HG03354 (cell line): ENCODE results near the gene SHMT2.
"Not testable (repeated sequence)": the region's sequence is repeated elsewhere in the genome, so short reads cannot be mapped to it uniquely, and the experiment has no call there.

Experiments used
- ATAC-seq: cut with Tn5 transposase; IDR thresholded peaks from one replicate; pipeline ENCODE4 v1.9.1; 2021; ENCODE audit warnings: mild to moderate bottlenecking; ENCODE audit not compliant: unreplicated experiment, poor library complexity, severe bottlenecking

SHMT2 gene

GRCh38 chr12:57254506-57255280 lies 25.2 kb downstream of the SHMT2 start:
- ATAC-seq = no peak

GRCh38 chr12:57255916-57256315 lies 26.4 kb downstream of the SHMT2 start:
- ATAC-seq = no peak

GRCh38 chr12:57258977-57259970 lies 29.8 kb downstream of the SHMT2 start:
- ATAC-seq = no peak

GRCh38 chr12:57260366-57260765 lies 30.9 kb downstream of the SHMT2 start:
- no peak for ATAC-seq

DNA sequence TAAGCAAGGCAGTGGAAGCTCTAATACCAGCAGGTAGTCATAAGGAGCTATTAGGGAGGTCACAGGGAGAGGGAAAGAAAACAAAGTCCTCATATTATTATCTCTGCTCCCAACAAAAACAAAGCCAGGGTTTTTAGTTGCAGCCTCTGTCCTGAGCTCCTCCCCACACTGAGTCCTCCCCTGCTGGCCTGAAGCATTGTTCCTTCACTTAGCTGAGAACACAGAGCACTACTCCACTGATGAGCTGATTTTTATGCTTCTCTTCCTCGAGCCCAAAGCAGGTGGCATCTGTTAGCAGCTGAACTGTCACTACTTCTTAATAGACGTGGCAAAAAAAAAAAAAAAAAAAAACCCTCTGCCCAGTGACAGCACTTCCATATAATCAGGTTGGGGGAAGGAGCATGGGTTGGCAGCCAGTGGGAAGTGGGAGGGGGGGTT lies 31.9 kb downstream of the SHMT2 start:
- no peak for ATAC-seq

DNA sequence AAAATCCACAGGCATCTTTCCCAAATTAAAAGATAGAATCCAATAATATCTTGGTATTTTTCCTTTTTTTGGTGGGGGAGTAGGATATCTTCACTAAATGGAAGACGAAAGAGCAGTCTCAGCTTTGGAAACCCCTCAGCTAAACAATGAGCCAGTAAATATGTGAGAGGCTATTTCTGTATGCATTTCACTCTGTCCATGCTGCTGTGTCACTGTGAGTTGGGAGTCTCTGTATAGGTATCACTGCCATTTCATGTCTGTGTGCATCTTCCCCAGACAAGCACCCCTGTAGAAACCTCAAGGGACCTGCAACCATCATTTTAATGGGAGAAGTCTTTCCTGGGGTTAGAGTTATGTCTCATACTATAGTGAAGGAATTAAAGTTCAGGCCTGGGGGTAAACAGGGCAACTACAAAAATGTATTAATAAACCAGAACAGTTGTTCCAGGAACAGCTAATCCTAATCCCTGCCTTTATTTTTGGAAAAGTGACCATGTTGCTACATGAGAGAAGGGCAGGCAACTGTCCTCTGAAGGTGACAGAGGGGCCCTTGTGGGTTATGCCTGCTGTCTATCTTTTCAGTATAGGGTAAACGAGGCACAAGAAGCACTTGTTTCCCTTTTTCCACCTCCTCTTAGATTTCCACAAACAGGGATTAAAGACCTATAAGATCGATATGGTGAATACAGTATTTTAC lies 32.8 kb downstream of the SHMT2 start:
- ATAC-seq = no peak

DNA sequence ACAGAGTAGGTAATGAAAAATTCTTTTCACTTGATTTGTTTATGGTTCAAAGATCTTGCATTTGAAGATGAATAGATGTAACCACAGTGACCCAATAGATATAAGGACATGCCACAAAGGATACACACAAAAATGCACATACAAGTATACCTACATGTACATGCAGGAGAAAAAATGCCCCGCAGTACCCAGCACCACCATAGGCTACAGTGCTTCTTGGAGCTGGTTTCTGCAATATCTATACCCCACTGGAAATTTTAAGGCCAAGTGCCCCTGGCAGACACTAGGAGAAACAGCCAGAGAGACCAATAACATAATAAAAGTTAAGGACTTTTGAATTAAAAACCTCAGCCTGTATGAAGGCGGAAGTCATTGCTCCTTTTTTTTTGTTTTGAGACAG lies 33.6 kb downstream of the SHMT2 start:
- no peak for ATAC-seq

DNA sequence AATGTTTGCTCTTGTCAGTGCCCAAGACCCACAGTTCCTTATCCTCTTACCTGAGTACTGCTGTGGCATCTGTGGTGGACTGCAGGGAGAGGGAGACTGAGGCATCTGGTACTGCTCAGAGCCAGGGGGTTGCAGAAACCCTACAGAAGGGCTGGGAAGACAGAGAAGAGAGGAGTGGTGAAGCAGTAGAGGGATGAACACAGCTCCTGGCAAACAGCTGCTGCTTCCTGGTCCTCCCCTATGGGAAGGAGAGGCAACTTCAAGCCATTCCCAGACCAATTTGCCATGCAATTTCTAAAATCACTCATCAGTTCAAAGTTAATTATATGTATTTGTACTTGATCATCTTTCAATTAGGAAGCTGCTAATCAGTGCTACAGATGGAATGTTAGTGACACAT lies 37.2 kb downstream of the SHMT2 start:
- ATAC-seq = no peak

- ATAC-seq = no peak
These were observed 38.8 kb downstream of the SHMT2 start for GRCh38 chr12:57268264-57268663.

DNA sequence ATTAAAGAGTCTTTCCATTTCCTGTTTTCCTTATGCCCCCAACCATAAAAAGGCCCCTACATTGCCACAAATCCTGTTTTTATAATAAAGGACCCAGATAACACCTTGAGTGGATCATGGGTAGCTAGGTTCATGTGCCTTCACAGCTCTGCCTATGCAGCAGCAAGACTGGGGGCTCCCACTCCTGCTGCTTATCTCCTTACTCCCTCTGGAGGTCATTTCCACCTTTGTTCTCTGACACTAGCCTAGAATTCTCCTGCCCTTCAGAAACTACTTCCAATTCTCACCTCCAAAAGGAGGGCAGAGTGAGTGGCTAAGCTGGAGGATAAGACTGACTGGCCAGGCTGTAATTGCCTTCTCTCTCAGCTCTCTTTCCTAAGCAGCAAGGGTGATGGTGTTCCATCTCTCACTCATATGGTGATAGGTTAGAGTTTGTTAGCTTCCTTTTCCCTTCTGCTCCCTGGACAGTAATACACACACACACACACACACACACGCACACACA lies 41.5 kb downstream of the SHMT2 start:
- ATAC-seq = no peak

DNA sequence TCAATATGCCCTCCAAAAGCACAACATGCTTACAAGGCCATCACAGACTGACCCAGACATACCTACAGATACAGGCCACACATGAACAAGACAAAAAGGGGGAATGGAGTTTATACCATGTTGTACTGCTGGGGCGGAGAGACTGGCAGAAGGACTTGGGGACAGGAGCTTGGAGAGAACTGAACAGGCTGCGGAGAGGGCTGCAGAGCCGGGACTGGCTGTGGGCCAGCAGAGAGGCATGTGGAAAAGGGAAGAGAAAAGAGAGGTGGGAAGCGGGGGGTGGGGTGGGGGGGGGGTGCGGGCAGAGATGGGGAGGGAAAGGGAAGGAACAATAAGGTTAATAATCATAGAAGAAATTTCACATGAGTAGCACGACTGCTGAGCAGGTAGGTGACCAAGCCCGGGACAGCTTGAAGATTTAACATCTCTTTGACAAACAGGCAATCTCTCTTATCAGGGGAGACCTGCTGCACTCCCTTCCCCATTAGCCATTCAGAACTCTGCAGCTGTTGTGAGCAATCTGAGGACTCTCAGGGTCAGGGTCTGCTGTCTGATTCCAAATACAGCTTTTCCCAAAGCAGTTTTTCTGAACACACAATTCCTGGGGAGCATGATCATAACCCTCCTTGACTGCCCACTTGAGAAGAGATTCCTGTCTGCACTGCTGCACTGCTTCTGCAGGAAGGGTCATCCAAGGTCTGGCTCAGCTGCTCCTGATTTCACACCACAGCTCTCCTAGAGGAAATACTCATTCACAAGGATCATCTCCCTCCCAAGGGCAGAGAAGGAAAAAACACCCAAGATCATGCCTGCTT lies 43.0 kb downstream of the SHMT2 start:
- ATAC-seq = no peak

DNA sequence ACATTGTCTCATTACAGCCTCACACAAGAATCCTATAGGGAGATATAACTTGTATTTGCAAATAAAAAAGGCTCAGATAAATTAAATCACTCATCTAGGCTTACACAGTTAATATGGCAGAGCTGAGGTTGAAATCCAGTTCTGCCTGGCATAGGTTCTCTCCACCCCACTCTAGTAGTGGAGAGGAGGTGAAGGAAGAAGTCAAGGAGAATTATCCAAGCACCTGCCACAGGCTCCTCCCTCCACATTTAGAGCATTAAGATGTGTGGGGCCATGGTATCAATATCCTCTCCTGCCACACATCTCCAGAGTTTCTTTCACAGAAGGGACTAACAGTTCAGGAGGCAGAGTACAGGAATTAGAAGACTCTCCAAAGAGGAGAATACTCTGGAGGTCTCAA lies 44.0 kb downstream of the SHMT2 start:
- no peak for ATAC-seq

DNA sequence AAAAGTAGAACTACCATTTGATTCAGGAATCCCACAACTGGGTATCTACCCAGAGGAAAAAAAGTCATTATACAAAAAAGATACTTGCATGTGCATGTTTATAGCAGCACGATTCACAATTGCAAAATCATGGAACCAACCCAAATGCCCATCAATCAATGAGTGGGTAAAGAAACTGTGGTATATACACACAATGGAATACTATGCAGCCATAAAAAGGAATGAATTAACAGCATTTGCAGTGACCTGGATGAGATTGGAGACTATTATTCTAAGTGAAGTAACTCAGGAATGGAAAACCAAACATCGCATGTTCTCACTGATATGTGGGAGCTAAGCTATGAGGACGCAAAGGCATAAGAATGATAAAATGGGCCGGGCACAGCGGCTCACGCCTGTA lies 46.7 kb downstream of the SHMT2 start:
- ATAC-seq = not testable (repeated sequence)

- ATAC-seq = no peak
These were observed 47.5 kb downstream of the SHMT2 start for GRCh38 chr12:57276935-57277563.

DNA sequence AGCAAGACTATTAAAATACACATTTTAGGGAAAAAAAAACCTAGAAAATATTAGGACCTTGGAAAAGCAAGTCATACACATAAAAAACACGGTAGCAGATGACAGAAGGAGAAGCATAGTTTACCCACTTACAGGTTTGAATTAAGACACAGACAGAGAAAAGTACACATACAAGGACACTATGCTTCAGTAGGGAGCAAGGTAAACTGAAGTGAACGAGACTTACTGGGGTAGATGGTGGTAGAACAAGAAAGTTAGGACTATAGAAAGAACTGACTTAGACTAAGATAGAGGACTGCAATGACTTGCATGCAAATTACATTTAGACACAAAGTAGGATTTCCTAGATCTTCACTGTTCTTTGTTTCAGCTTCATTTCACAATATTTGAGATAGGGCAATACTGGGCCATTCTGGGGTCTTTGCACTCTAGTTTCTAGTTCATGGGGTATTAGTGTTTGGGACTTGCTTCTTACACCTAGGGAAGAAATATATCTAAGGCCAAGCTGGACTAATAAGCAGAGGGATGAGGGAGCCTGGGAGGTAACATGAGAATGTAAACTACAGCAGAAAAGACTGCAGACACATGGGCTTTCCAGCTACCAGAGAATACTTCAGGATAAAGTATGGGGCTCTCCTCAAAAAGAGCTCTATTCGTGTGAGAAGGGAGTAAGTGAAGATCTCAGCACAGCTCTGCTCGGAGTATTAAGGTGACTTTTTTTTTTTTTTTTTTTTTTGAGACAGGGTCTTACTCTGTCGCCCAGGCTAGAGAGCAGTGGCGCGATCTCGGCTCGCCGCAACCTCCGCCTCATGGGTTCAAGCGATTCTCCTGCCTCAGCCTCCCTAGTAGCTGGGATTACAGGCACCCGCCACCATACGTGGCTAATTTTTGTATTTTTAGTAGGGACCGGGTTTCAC lies 49.2 kb downstream of the SHMT2 start:
- ATAC-seq = no peak

DNA sequence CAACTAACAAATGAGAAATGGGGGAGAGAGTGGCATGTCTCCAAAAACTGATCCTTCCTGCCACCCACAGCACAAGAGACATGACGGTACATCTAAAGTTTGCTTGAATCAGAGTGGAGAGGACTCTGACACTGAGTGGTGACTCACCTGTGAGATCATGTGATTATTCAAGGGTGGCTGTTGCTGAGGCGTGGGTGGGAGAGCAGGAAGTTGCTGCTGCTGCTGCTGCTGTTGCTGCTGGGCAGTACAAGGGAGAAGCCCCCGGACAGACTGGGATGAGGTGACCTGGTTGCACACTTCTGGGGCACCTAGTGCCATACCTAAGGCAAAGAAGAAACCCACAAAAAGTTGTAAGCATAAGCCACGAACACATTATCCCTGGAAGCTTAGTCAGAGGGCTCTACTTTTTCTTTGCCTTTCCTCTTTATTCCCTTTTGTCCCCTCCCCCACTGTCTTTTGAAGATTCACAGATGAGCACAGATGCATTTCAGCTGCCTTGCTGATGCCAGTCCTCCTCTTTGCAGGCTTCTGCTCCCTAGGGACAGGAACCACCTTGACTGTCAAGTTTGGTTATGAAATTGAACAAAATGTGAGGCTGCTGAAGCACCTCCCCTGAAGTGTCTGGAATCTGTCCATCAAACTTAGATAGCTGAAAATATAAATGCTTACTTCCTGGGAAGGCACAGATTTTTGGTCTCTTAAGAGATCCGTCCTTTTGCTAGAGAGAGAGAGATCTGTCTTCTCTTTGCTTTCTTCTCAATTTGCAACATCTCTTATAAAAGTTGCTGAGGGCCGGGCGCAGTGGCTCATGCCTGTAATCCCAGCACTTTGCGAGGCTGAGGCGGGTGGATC lies 50.9 kb downstream of the SHMT2 start:
- peak; percentile 95 for ATAC-seq

GRCh38 chr12:57282073-57282472 lies 52.6 kb downstream of the SHMT2 start:
- ATAC-seq = not testable (repeated sequence)
